Skeletal muscle satellite cell (primary cell): Measurements from ENCODE around the gene SLC35A2.

ENCODE experiments used
- H3K27me3 ChIP-seq: 2 replicates; pipeline ENCODE4 v1.7.0; 2013; ENCODE audit warnings: low read length; ENCODE audit not compliant: control insufficient read depth, insufficient read depth
- H3K36me3 ChIP-seq: 2 replicates; pipeline ENCODE4 v1.7.0; 2013; ENCODE audit warnings: mild to moderate bottlenecking, control low read depth, low read length; ENCODE audit not compliant: insufficient read depth
- H3K4me1 ChIP-seq: 2 replicates; pipeline ENCODE4 v1.7.0; 2013; ENCODE audit warnings: low read length; ENCODE audit not compliant: control insufficient read depth, insufficient read depth
- H3K4me2 ChIP-seq: 2 replicates; pipeline ENCODE4 v1.7.0; 2013; ENCODE audit warnings: mild to moderate bottlenecking, low read length
- H3K4me3 ChIP-seq: 2 replicates; pipeline ENCODE4 v1.7.0; 2013; ENCODE audit warnings: low read length
- H3K9ac ChIP-seq: 2 replicates; pipeline ENCODE4 v1.7.0; 2013; ENCODE audit warnings: mild to moderate bottlenecking, low read depth, low read length, moderate library complexity
- H3K9me3 ChIP-seq: replicated peaks from 2 replicates; pipeline ENCODE4 v1.7.0; 2013; ENCODE audit warnings: mild to moderate bottlenecking, control low read depth, low read length

SLC35A2 gene

GRCh38 chrX:48939524-48940228 is 28.2 kb upstream of the SLC35A2 start:
- H3K4me3 ChIP-seq: no peak overlapping the region
- H3K27me3 ChIP-seq: no peaks in the 10 kb centered on the region
- H3K9me3 ChIP-seq: no peaks in the 10 kb centered on the region
- H3K4me2 ChIP-seq: no peak overlapping the region
- no peak overlapping the region for H3K9ac ChIP-seq
- no peaks in the 10 kb centered on the region for H3K4me1 ChIP-seq
- peaks cover 13% of the 10 kb centered on the region for H3K36me3 ChIP-seq

GRCh38 chrX:48938721-48939425 is 27.4 kb upstream of the SLC35A2 start:
- Histone ChIP-seq H3K9me3 (no peaks in the 10 kb centered on the region), H3K9ac (no peak overlapping the region), H3K4me3 (no peak overlapping the region), H3K27me3 (no peaks in the 10 kb centered on the region), H3K4me2 (no peak overlapping the region), H3K4me1 (no peaks in the 10 kb centered on the region), H3K36me3 (peaks cover 21% of the 10 kb centered on the region)

GRCh38 chrX:48937054-48937907 is 25.8 kb upstream of the SLC35A2 start:
- Histone ChIP-seq H3K4me2 (no peak overlapping the region), H3K4me3 (no peak overlapping the region), H3K27me3 (no peaks in the 10 kb centered on the region), H3K9ac (no peak overlapping the region), H3K4me1 (no peaks in the 10 kb centered on the region), H3K36me3 (peaks cover 19% of the 10 kb centered on the region), H3K9me3 (no peaks in the 10 kb centered on the region)

- no peak overlapping the region for H3K9ac ChIP-seq
Observed at GRCh38 chrX:48936429-48937053, 25.1 kb upstream of the SLC35A2 start.

GRCh38 chrX:48935301-48935670 is 23.8 kb upstream of the SLC35A2 start:
- Histone ChIP-seq H3K4me1 (no peaks in the 10 kb centered on the region), H3K4me3 (no peak overlapping the region), H3K9ac (no peak overlapping the region), H3K36me3 (peaks cover 19% of the 10 kb centered on the region), H3K27me3 (no peaks in the 10 kb centered on the region), H3K9me3 (no peaks in the 10 kb centered on the region), H3K4me2 (no peak overlapping the region)

More at GRCh38 chrX:48936429-48937053, 25.1 kb upstream of the SLC35A2 start:
- Histone ChIP-seq H3K36me3 (peaks cover 19% of the 10 kb centered on the region), H3K27me3 (no peaks in the 10 kb centered on the region), H3K9me3 (no peaks in the 10 kb centered on the region), H3K4me1 (no peaks in the 10 kb centered on the region), H3K4me3 (no peak overlapping the region), H3K4me2 (no peak overlapping the region)

- H3K4me3 ChIP-seq: no peak overlapping the region
- no peak overlapping the region for H3K4me2 ChIP-seq
- H3K4me1 ChIP-seq: no peaks in the 10 kb centered on the region
- H3K27me3 ChIP-seq: no peaks in the 10 kb centered on the region
- H3K36me3 ChIP-seq: peaks cover 20% of the 10 kb centered on the region
- H3K9me3 ChIP-seq: no peaks in the 10 kb centered on the region
- H3K9ac ChIP-seq: no peak overlapping the region
Observed at GRCh38 chrX:48934581-48935300, 23.3 kb upstream of the SLC35A2 start.

- peaks cover 20% of the 10 kb centered on the region for H3K36me3 ChIP-seq
- H3K4me3 ChIP-seq: no peak overlapping the region
- no peaks in the 10 kb centered on the region for H3K9me3 ChIP-seq
- H3K9ac ChIP-seq: no peak overlapping the region
- H3K27me3 ChIP-seq: no peaks in the 10 kb centered on the region
- no peaks in the 10 kb centered on the region for H3K4me1 ChIP-seq
- no peak overlapping the region for H3K4me2 ChIP-seq
Observed at GRCh38 chrX:48933757-48934156, 22.3 kb upstream of the SLC35A2 start.

GRCh38 chrX:48927736-48928382 is 16.4 kb upstream of the SLC35A2 start:
- Histone ChIP-seq H3K9ac (no peak overlapping the region), H3K36me3 (peaks cover 21% of the 10 kb centered on the region), H3K4me1 (no peaks in the 10 kb centered on the region), H3K9me3 (no peaks in the 10 kb centered on the region), H3K27me3 (no peaks in the 10 kb centered on the region), H3K4me2 (no peak overlapping the region), H3K4me3 (no peak overlapping the region)

GRCh38 chrX:48927123-48927522 is 15.7 kb upstream of the SLC35A2 start:
- no peak overlapping the region for H3K4me3 ChIP-seq
- no peak overlapping the region for H3K9ac ChIP-seq
- H3K4me2 ChIP-seq: no peak overlapping the region
- peaks cover 21% of the 10 kb centered on the region for H3K36me3 ChIP-seq
- no peaks in the 10 kb centered on the region for H3K4me1 ChIP-seq
- no peaks in the 10 kb centered on the region for H3K9me3 ChIP-seq
- no peaks in the 10 kb centered on the region for H3K27me3 ChIP-seq

- peaks cover 16% of the 10 kb centered on the region for H3K36me3 ChIP-seq
- no peaks in the 10 kb centered on the region for H3K27me3 ChIP-seq
- H3K4me2 ChIP-seq: no peak overlapping the region
- H3K4me3 ChIP-seq: no peak overlapping the region
- no peaks in the 10 kb centered on the region for H3K9me3 ChIP-seq
- no peak overlapping the region for H3K9ac ChIP-seq
- H3K4me1 ChIP-seq: peaks cover 4% of the 10 kb centered on the region
Observed at GRCh38 chrX:48924270-48924669, 12.8 kb upstream of the SLC35A2 start.
